Ovary (tissue), 3 donors: Measurements from ENCODE around the gene XRCC5.

Experiments
- CTCF ChIP-seq, 3 donors: fragments of 450-650 bp in 2 of 3; fragments of 200-600 bp in 1 of 3; IDR thresholded peaks; one replicate each; pipeline versions ENCODE4 v1.5.1 to v1.8.0; 2016 to 2022; ENCODE audit warnings: antibody characterized with exemption in 3 of 3, mild to moderate bottlenecking in 1 of 3
- POLR2A ChIP-seq: fragments of 450-650 bp; IDR thresholded peaks from one replicate; pipeline ENCODE4 v1.6.1; 2017; ENCODE audit warnings: antibody characterized with exemption, mild to moderate bottlenecking, moderate library complexity
- donor health status: DM: no; HTN: no; CAD: no.

- TF ChIP-seq CTCF (IDR thresholded peaks at IDR 0.05): no peak
- no peak for TF ChIP-seq POLR2A
Observed at GRCh38 chr2:216117561-216118340, 8.6 kb downstream of the XRCC5 start.
